IPS-18c (cell line): ENCODE measurements around the gene GNPTAB.
"Not testable (repeated sequence)": the region's sequence is repeated elsewhere in the genome, so short reads cannot be mapped to it uniquely, and the experiment has no call there.

Source experiments
- H3K4me3 ChIP-seq: 2 replicates; pipeline ENCODE4 v1.7.0; 2013; ENCODE audit warnings: low read depth, mild to moderate bottlenecking, low read length, moderate library complexity; ENCODE audit not compliant: insufficient read depth
- H3K9me3 ChIP-seq: one replicate; pipeline ENCODE4 v1.6.1; 2013; ENCODE audit warnings: mild to moderate bottlenecking, low read length, moderate library complexity; ENCODE audit not compliant: control insufficient read depth, insufficient read depth

GNPTAB gene

DNA sequence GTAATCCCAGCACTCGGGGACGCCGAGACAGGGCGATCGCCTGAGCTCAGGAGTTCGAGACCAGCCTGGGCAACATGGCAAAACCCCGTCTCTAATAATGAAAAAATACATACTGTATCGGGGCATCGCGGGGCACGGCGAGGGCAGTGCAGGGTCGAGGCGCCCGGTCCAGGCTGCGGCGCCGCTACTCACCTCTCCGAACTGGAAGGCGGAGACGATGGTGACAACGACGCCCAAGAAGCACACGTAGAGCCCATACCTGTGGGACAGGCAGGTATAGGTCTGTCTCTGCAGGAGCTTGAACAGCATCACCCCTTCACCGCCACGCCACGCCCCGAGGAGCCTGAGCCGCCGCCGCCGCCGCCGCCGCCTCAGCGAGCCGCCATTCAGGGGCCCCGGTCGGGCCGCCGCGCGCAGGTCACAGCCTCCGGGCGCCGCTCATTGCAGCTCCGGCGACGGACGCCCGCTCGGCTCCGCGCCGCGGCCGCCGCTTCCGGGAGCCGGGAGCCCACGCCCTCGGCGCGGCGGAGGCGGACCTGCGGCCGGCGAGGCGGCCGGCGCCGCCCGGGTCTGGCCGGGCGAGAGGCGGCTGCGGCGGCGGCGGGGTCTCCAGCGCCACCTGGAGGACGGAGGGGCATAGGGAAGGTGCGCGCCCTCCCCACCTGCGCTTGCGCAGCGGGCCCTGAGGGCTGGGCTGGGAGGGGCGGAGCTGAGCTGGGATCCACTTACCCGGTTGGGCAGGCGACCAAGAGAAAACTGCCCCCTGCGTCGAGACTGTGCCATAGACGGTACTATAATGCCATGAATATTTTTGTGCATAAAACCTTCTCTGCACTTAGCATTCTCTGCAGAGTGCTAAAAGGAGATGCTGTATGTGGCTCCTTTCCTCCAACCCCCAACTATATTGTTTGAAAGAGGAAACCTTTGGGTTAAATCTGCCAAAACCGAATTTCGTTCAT is at the start of gene GNPTAB:
Gene GNPTAB, minus strand, starts transcription at position 593 of the 959 bp plus-strand sequence. Its CDS starts 284 bp downstream, at position 309.
- peak within 1 kb of the TSS; percentile 74 for H3K4me3 ChIP-seq
- H3K9me3 ChIP-seq: no peaks in the 10 kb centered on the region

- H3K4me3 ChIP-seq: peak overlapping the region; percentile 96
- no peaks in the 10 kb centered on the region for H3K9me3 ChIP-seq
Observed at GRCh38 chr12:101878243-101878821, 47.6 kb upstream of the GNPTAB start.

DNA sequence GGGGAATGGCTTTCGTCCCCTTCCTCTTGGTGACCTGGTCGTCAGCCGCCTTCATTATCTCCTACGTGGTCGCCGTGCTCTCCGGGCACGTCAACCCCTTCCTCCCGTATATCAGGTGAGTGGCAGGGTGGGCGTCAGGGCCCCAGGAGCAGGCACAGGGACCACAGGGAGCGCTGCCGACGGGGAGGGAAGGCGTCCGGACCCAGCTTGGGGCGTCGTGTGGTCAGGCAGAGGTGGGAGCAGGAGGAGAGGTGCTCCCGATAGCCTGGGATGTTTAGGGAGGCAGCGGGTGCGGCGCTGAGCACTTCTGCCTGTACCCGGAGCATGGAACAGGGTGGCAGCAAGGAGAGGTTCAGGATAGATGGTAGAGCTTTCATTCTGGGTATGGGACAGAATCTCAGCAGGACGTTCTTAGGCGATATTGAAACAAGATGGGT is 47.1 kb upstream of the GNPTAB start:
- Histone ChIP-seq H3K9me3 (no peaks in the 10 kb centered on the region), H3K4me3 (peak overlapping the region; percentile 96)

DNA sequence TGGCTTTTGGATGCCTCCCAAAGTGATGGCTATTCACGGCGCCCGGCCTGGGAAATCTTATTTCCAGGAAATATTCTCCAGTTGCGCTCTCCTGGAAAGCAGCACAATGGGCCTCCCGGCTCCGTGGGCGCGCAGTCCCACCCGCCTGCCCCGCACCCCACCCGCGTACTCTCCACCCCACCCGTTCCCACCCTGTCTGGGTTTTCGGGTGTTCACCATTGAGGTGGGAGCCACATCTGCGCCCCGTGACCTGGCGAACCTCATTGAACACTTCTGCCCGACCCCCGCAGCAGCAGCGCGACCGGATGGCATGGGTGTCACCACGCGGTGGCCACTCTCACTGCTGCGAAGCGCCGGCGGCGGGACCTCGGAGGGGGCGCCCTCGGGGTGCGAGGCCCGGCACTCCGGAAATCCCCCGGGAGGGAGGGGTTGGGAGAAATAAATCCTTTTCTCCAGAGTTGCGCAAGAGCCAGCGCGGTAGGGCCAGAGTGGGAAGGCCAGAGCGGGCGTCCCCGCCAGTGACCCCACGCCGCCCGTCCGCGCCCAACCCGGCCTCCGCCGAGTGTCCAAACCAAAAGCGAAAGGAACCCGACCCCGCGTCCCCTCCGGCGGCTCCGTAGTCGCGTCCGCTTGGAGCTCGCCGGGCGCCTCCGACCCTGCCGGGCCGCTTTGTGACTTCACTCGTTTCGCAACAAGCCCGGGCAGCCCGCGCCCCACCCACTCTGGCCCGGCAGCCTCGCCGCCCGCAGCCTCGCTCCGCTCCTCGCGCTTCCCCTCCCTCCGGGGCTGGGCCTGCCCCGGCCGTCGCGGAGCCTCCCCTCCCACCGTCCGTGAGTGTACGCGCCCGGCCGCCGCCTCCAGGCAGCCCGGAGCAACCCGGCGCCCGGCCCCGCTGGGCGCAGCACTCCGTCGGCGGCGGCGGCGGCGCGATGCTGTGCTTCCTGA is 46.4 kb upstream of the GNPTAB start, which contains the start of gene DRAM1:
Gene DRAM1, plus strand, starts transcription at position 720 of the 945 bp plus-strand sequence. Its CDS starts 210 bp downstream, at position 930.
- Histone ChIP-seq H3K9me3 (no peaks in the 10 kb centered on the region), H3K4me3 (peak within 1 kb of the TSS; percentile 96)

GRCh38 chr12:101876322-101876860 is 45.6 kb upstream of the GNPTAB start:
- Histone ChIP-seq H3K9me3 (no peaks in the 10 kb centered on the region), H3K4me3 (peak overlapping the region; percentile 96; the same call in 1 of the 2 replicates)

- H3K4me3 ChIP-seq: no peak overlapping the region
Observed at GRCh38 chr12:101875162-101875561, 44.4 kb upstream of the GNPTAB start.

DNA sequence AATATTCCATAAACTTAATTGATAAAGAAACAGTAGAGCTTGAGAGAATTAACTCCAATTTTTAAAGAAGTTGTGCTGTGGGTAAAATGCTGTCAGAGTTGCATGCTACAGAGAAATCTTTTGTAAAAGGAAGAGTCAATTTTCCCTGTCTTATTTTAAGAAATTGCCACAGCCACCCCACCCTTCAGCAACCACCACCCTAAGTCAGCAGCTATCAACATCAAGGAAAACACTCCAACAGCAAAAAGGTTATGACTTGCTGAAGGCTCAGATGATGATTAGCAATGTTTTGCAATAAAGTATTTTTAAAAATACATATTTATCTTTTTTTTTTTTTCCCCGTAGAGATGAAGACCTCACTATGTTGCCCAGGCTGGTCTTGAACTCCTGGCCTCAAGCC is 40.2 kb upstream of the GNPTAB start:
- H3K9me3 ChIP-seq: no peaks in the 10 kb centered on the region
- no peak overlapping the region for H3K4me3 ChIP-seq

More at GRCh38 chr12:101875162-101875561, 44.4 kb upstream of the GNPTAB start:
- H3K9me3 ChIP-seq: no peaks in the 10 kb centered on the region

DNA sequence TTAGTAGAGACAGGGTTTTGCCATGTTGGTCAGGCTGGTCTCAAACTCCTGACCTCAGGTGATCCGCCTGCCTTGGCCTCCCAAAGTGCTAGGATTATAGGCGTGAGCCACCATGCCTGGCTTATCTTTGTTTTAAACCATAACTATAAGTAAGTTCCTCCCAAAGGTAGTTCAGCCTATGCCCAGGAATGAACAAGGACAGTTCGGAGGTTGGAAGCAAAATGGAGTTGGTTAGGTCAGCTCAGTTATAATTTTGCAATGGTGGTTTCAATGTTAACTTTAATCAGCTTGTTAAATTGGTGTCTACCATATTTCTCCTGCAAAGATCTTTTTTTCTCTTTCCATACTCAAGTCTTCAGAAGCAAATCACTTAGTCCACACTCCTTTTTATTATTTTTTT is 36.9 kb upstream of the GNPTAB start:
- not testable (repeated sequence) for H3K4me3 ChIP-seq, H3K9me3 ChIP-seq

GRCh38 chr12:101866615-101867373 is 36.0 kb upstream of the GNPTAB start:
- Histone ChIP-seq H3K4me3 (no peak overlapping the region), H3K9me3 (no peaks in the 10 kb centered on the region)

GRCh38 chr12:101863981-101864380 is 33.2 kb upstream of the GNPTAB start:
- H3K9me3 ChIP-seq: no peaks in the 10 kb centered on the region

DNA sequence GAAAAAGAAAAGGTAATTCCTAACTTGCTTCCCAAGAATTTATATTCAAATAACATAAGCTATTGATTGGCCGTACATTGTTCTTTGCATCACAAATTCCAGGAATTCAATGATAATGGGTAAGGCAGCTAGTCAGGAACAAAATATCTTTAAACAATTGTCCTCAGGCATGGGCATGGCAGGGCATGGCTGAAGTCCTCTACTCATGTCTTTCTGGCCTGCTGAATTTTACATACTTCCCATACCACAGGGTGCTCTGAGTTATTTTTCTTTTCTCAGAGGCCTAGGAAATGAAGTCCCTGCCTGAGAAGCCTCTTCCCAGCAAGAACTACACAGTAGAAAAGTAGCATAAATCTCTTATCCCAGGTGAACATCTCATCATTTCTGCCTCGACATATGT is 31.5 kb upstream of the GNPTAB start:
- no peak overlapping the region for H3K4me3 ChIP-seq
- no peaks in the 10 kb centered on the region for H3K9me3 ChIP-seq

More at GRCh38 chr12:101863981-101864380, 33.2 kb upstream of the GNPTAB start:
- H3K4me3 ChIP-seq: no peak overlapping the region

- H3K9me3 ChIP-seq, H3K4me3 ChIP-seq: not testable (repeated sequence)
Observed at GRCh38 chr12:101861688-101862087, 30.9 kb upstream of the GNPTAB start.

DNA sequence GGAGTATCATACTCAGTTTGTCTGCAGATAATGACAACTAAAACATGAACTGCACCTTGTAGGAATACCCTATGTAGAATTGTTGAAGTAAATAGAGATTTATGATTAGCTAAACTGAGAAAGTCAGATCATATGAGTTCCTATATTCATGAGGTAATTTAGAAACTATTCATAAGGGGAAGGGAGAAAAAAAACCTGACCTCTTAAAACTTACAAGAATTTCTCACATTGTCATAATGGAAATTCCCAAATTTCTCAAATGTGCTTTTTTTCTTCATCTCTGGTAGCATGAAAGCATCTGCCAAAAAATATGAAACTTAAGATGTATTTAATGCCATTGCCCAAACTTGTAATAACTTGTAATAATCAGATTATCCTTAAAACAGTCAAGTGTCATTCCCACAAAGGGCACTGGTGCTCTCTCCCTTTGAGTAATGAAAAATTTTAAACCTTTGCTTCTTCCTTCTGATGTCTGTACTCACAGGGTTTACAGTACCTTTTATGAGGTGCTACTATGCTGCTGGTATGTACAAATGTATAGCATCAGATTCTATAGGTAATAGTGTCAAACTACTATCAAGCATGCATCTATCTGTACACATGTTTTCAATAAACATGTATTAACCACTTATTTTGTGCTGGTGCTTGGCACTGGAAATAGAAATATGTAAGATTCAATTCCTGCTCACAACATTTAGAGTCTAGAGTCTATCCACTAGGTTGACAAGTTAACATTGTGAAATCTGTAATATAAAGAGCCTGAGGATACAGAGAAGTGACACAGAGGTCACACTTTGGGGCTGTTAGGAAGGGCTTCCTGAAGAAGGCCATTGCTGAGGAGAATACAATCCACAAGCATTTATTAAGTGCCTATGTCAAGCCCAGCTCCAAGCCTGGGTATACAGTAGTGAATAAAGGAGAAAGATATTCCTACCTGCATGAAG is 29.2 kb upstream of the GNPTAB start:
- no peaks in the 10 kb centered on the region for H3K9me3 ChIP-seq
- H3K4me3 ChIP-seq: no peak overlapping the region

- Histone ChIP-seq H3K4me3 (no peak overlapping the region), H3K9me3 (no peaks in the 10 kb centered on the region)
Observed at GRCh38 chr12:101858361-101858760, 27.6 kb upstream of the GNPTAB start.

DNA sequence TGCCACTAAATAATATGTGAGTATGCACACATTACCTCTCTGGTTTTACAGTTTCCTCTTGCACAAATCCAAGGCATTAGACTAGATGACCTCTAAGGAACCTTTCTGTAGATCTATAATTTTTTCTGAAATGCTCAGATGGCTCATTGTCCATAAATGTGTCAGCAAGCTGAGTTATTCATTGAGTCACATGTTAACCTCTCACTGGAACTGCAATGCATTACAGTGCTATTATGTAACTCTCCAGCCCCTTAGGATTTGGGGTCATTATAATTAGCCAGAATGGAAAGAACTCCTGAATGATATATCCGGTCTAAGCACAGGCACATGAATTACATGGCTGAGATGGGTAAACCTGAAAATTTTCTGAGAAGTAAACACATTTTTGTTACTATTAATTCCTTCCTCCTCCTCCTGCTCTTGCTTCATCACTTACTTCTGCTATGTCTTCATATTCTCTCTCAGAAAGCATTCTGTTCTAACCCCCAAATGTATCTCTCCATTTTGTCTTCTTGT is 26.3 kb upstream of the GNPTAB start:
- Histone ChIP-seq H3K4me3 (no peak overlapping the region), H3K9me3 (no peaks in the 10 kb centered on the region)
